ENCODE data around the gene PAM16. TPM values are rescaled to one million over a fixed set of nuclear protein-coding genes. Genes with fewer than 3 reads are reported as not detected.

The PAM16 gene
- total RNA-seq, 3 donors from 2014 or later (not counting 1 experiment from before 2014, with no cell fraction given): 29.4 to 42.7 (median 39.0) TPM

DNA sequence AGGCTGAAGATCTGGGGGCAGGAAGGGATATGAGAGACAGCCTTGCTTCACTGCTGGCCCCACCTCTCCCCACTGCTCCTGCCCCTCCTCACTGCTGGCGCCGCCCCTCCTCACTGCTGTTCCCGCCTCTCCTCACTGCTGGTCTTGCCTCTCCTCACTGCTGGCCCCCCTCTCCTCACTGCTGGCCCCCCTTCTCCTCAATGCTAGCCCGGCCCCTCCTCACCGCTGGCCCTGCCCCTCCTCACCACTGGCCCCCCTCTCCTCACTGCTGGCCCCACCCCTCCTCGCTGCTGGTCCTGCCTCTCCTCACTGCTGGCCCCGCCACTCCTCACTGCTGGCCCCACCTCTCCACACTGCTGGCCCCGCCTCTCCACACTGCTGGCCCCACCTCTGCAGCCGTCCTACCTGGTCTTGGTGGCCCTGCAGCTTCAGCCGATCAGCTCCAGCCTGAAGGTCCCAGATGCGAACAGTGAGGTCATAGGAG lies 9.5 kb upstream of the PAM16 start:
- H3K9me3 ChIP-seq (ENCODE audit: control insufficient read depth, insufficient read depth, low read length): no peaks in the 10 kb centered on the region
- Mint-ChIP-seq H3K4me1 (peaks cover 0 to 11% of the 10 kb centered on the region in 2 donors), H3K9me3 (no peaks in the 10 kb centered on the region), H3K27me3 (ENCODE audit: low read depth in 2 of 2) (no peaks in the 10 kb centered on the region), H3K4me3 (no peak overlapping the region), H3K36me3 (no peaks in the 10 kb centered on the region), H3K27ac (no peak overlapping the region)
- TF ChIP-seq, protein P1, sequence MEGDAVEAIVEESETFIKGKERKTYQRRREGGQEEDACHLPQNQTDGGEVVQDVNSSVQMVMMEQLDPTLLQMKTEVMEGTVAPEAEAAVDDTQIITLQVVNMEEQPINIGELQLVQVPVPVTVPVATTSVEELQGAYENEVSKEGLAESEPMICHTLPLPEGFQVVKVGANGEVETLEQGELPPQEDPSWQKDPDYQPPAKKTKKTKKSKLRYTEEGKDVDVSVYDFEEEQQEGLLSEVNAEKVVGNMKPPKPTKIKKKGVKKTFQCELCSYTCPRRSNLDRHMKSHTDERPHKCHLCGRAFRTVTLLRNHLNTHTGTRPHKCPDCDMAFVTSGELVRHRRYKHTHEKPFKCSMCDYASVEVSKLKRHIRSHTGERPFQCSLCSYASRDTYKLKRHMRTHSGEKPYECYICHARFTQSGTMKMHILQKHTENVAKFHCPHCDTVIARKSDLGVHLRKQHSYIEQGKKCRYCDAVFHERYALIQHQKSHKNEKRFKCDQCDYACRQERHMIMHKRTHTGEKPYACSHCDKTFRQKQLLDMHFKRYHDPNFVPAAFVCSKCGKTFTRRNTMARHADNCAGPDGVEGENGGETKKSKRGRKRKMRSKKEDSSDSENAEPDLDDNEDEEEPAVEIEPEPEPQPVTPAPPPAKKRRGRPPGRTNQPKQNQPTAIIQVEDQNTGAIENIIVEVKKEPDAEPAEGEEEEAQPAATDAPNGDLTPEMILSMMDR (IDR thresholded peaks at IDR 0.05): no peak
- no peaks in the 10 kb centered on the region for H3K27me3 ChIP-seq (ENCODE audit: control insufficient read depth, insufficient read depth, low read length)
- ATAC-seq: peak in 1 of 3 donors; percentile 27
- H3K36me3 ChIP-seq (ENCODE audit: control insufficient read depth, insufficient read depth, low read length): peaks cover 71% of the 10 kb centered on the region
- peak in 1 of 2 donors; percentile 29 for DNase-seq
- H3K4me1 ChIP-seq (ENCODE audit: control insufficient read depth, insufficient read depth, low read length): peaks cover 21% of the 10 kb centered on the region
- WGBS (ENCODE audit: insufficient coverage): 92% methylated on average over 11 of the region's 11 CpGs
- intact Hi-C loops (cut with micrococcal nuclease): no loop called here
- no peak overlapping the region for H3K27ac ChIP-seq (ENCODE audit: low read length)
- H3K4me3 ChIP-seq (ENCODE audit: low read length): no peak overlapping the region

DNA sequence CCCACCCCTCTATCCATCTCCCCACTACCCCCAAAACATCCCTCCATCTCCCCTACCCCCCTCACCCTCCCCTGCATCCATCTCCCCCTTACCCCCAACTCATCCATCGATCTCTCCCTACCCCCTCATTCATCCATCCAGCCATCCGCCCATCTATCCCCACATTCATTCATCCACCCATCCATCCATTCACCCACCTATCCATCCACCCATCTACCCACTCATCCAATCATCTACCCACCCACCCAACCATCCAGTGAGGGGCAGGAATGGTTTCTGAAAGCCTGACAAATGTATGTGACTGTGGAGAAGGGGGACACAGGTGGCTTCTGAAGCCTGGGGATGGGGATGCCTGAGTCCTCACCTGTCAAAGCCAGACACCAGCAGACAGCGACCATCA lies 8.8 kb upstream of the PAM16 start:
- Histone ChIP-seq H3K4me3 (ENCODE audit: low read length) (no peak overlapping the region), H3K4me1 (ENCODE audit: control insufficient read depth, insufficient read depth, low read length) (peaks cover 15% of the 10 kb centered on the region), H3K9me3 (ENCODE audit: control insufficient read depth, insufficient read depth, low read length) (no peaks in the 10 kb centered on the region), H3K27ac (ENCODE audit: low read length) (no peak overlapping the region), H3K36me3 (ENCODE audit: control insufficient read depth, insufficient read depth, low read length) (peaks cover 70% of the 10 kb centered on the region), H3K27me3 (ENCODE audit: control insufficient read depth, insufficient read depth, low read length) (no peaks in the 10 kb centered on the region)
- Mint-ChIP-seq H3K27ac (no peak overlapping the region), H3K9me3 (no peaks in the 10 kb centered on the region), H3K36me3 (no peaks in the 10 kb centered on the region), H3K4me3 (no peak overlapping the region), H3K27me3 (ENCODE audit: low read depth in 2 of 2) (no peaks in the 10 kb centered on the region), H3K4me1 (peaks cover 0 to 9% of the 10 kb centered on the region in 2 donors)
- TF ChIP-seq, protein P1 (IDR thresholded peaks at IDR 0.05): no peak
- ATAC-seq (no peak), DNase-seq (no peak)
- 97% methylated on average over 3 of the region's 3 CpGs for WGBS (ENCODE audit: insufficient coverage)
- intact Hi-C loops (cut with micrococcal nuclease): loop anchor here (1.0 to 2.0 kb wide), 2 partner anchors 42 to 189 kb away; no protein-coding TSS in a partner anchor

DNA sequence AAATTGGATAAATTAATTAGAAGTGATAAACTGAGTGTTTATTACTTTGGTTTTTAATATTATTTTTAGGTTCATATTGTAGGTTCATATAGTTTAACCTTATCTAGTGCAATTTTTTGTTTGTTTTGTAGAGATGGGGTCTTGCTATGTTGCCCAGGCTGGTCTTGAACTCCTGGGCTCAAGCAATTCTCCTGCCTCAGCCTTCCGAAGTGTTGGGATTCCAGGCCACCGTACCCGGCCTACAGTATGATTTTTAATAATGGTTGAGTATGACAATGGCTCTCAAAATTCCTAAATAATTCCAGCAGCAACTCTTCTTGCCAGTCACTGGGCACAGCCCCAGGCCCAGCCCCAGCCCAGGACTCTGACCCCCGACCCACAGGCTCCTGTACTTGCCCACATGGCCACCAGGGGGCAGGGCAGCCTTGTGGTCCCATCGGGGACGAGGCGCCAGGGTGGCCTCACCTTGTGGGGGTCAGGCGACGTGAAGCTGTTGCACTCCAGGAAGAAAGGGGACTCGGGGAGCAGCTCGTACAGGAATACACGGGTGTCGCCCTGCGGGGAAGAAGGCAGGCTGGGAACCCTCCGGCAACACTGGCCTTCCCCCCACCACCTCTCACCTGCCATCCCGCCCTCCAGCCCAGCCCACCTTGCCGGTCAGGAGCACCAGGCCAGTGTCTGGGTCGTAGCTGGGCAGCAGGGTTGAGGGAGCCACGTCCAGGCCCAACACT lies 7.9 kb upstream of the PAM16 start:
- 70% methylated on average over 18 of the region's 19 CpGs for WGBS (ENCODE audit: insufficient coverage)
- Histone ChIP-seq H3K36me3 (ENCODE audit: control insufficient read depth, insufficient read depth, low read length) (peaks cover 63% of the 10 kb centered on the region), H3K4me1 (ENCODE audit: control insufficient read depth, insufficient read depth, low read length) (peaks cover 8% of the 10 kb centered on the region), H3K27ac (ENCODE audit: low read length) (no peak overlapping the region), H3K4me3 (ENCODE audit: low read length) (no peak overlapping the region), H3K27me3 (ENCODE audit: control insufficient read depth, insufficient read depth, low read length) (no peaks in the 10 kb centered on the region), H3K9me3 (ENCODE audit: control insufficient read depth, insufficient read depth, low read length) (no peaks in the 10 kb centered on the region)
- ATAC-seq (peak; percentile 75 to 85 (median 77)), DNase-seq (peak; percentile 67 to 80)
- Mint-ChIP-seq H3K27ac (peak overlapping the region; percentile 50 to 61), H3K36me3 (no peaks in the 10 kb centered on the region), H3K4me1 (peaks cover 0 to 7% of the 10 kb centered on the region in 2 donors), H3K4me3 (peak overlapping the region; percentile 13), H3K27me3 (ENCODE audit: low read depth in 2 of 2) (no peaks in the 10 kb centered on the region), H3K9me3 (no peaks in the 10 kb centered on the region)
- TF ChIP-seq, protein P1 (IDR thresholded peaks at IDR 0.05): peak; percentile 83
- intact Hi-C loops (cut with micrococcal nuclease): loop anchor here (1.0 to 2.0 kb wide), 2 partner anchors 43 to 190 kb away; no protein-coding TSS in a partner anchor
